PC-3 (cell line): Measurements from ENCODE around the gene DUSP28. TPM values are rescaled to one million over a fixed set of nuclear protein-coding genes. Genes with fewer than 3 reads are reported as not detected.

Experiments used
- ATAC-seq: fragments of 200-7000 bp; cut with Tn5 transposase; 2 replicates; pipeline ENCODE4 v1.9.1; 2020; ENCODE audit warnings: mild to moderate bottlenecking, moderate library complexity
- BruUV-seq: library from RNA; stranded (reverse); fragments of 400-500 nt; replicated peaks from 2 replicates; lab custom pipeline; 2021; lab: Mats Ljungman, UMichigan
- CTCF ChIA-PET: fragments of 300-600 bp; sonication (Branson Sonifier 250); formaldehyde crosslinking; loops from one replicate; lab custom pipeline; 2022; ENCODE audit warnings: antibody characterized with exemption; lab: Charles Lee
- POLR2A ChIA-PET: fragments of 300-600 bp; sonication (Branson Sonifier 250); formaldehyde crosslinking; loops from one replicate; lab custom pipeline; 2022; ENCODE audit warnings: antibody characterized with exemption; ENCODE audit not compliant: unreplicated experiment; lab: Charles Lee
- DNase-seq: peaks from one replicate; pipeline ENCODE4 v3.0.0-alpha.2; 2015
- H2AFZ ChIP-seq: fragments of 300-600 bp; sonication (generic); 2 replicates; pipeline ENCODE4 v1.6.0; 2016; ENCODE audit warnings: antibody characterized with exemption, low read length
- H3F3A ChIP-seq: fragments of 300-600 bp; sonication (generic); one replicate; pipeline ENCODE4 v1.6.0; 2017; ENCODE audit warnings: antibody characterized with exemption, low read length, control low read depth, mild to moderate bottlenecking; ENCODE audit not compliant: unreplicated experiment
- H3K27ac ChIP-seq: fragments of 300-600 bp; sonication (generic); 2 replicates; pipeline ENCODE4 v1.5.1; 2016; ENCODE audit warnings: mild to moderate bottlenecking, low read length
- H3K27me3 ChIP-seq: fragments of 300-600 bp; sonication (generic); 2 replicates; pipeline ENCODE4 v1.6.1; 2016; ENCODE audit warnings: low read length, mixed read lengths
- H3K36me3 ChIP-seq: fragments of 300-600 bp; sonication (generic); 2 replicates; pipeline ENCODE4 v1.6.1; 2016; ENCODE audit warnings: low read depth, mixed run types, low read length, mixed read lengths
- H3K4me1 ChIP-seq: fragments of 300-600 bp; sonication (generic); 2 replicates; pipeline ENCODE4 v1.5.1; 2016; ENCODE audit warnings: low read length; ENCODE audit not compliant: insufficient read depth
- H3K4me2 ChIP-seq: fragments of 300-600 bp; sonication (generic); 2 replicates; pipeline ENCODE4 v1.6.0; 2016; ENCODE audit warnings: low read length
- H3K4me3 ChIP-seq: fragments of 300-600 bp; sonication (generic); 2 replicates; pipeline ENCODE4 v1.5.1; 2016; ENCODE audit warnings: mild to moderate bottlenecking, low read length, mixed read lengths
- H3K79me2 ChIP-seq: fragments of 300-600 bp; sonication (generic); 2 replicates; pipeline ENCODE4 v1.6.1; 2017; ENCODE audit warnings: low read length, mixed read lengths
- H3K9ac ChIP-seq: fragments of 300-600 bp; sonication (generic); 2 replicates; pipeline ENCODE4 v1.6.0; 2016; ENCODE audit warnings: mild to moderate bottlenecking, low read length
- H3K9me2 ChIP-seq: fragments of 300-600 bp; sonication (generic); replicated peaks from 2 replicates; pipeline ENCODE4 v1.6.1; 2016; ENCODE audit warnings: mixed run types, low read length, mixed read lengths
- H3K9me3 ChIP-seq: fragments of 300-600 bp; sonication (generic); 2 replicates; pipeline ENCODE4 v1.6.1; 2016; ENCODE audit warnings: low read length, mixed read lengths
- H4K20me1 ChIP-seq: fragments of 300-600 bp; sonication (generic); 2 replicates; pipeline ENCODE4 v1.6.1; 2016; ENCODE audit warnings: low read length, mixed read lengths
- EZH2 ChIP-seq: fragments of 300-600 bp; sonication (generic); IDR thresholded peaks from one replicate; pipeline ENCODE4 v1.6.1; 2017; ENCODE audit warnings: antibody characterized with exemption, mild to moderate bottlenecking, low read length; ENCODE audit not compliant: unreplicated experiment
- EZH2phosphoT487 ChIP-seq: fragments of 300-600 bp; sonication (generic); IDR thresholded peaks from 2 replicates; pipeline ENCODE4 v1.6.1; 2018; ENCODE audit warnings: mild to moderate bottlenecking, antibody characterized with exemption, low read length, borderline replicate concordance
- intact Hi-C: fragments of 100-400 bp; cut with micrococcal nuclease; formaldehyde crosslinking; loops from 2 replicates; pipeline ENCODE4 v1.9.0; 2023
- total RNA-seq: library from RNA; depleted of rRNA; stranded (reverse); fragments of >200 nt; gene quantifications from 2 replicates; pipeline ENCODE4 v1.2.3, GENCODE V29; 2014
- TF ChIP-seq, protein P1 (sequence below): fragments of 300-600 bp; sonication (generic); conservative IDR thresholded peaks from 2 replicates; pipeline ENCODE4 v1.5.1; 2017; ENCODE audit warnings: antibody characterized with exemption, low read depth, mild to moderate bottlenecking, low read length

Gene DUSP28
- total RNA-seq, 1 experiment from 2014 or later: 8.3 TPM

GRCh38 chr2:240591226-240591625 lies 31.1 kb downstream of the DUSP28 start:
- CTCF ChIA-PET: no interaction called here
- Histone ChIP-seq H3K4me3 (no peak overlapping the region), H2AFZ (no peak overlapping the region), H3K79me2 (peaks cover 57% of the 10 kb centered on the region), H3K27me3 (no peaks in the 10 kb centered on the region), H3K36me3 (no peaks in the 10 kb centered on the region), H3F3A (no peaks in the 10 kb centered on the region), H3K9me2 (no peaks in the 10 kb centered on the region), H3K9ac (no peak overlapping the region), H3K9me3 (no peaks in the 10 kb centered on the region), H3K27ac (no peak overlapping the region), H4K20me1 (peaks cover 8% of the 10 kb centered on the region; the same call in 1 of the 2 replicates), H3K4me2 (no peak overlapping the region), H3K4me1 (peaks cover 11% of the 10 kb centered on the region; the same call in 1 of the 2 replicates)
- intact Hi-C loops: no loop called here
- POLR2A ChIA-PET: no interaction called here
- no peak for DNase-seq
- BruUV-seq: no TSS peak
- ATAC-seq: no peak
- TF ChIP-seq EZH2 (no peak), EZH2phosphoT487 (no peak)
- TF ChIP-seq, protein P1, sequence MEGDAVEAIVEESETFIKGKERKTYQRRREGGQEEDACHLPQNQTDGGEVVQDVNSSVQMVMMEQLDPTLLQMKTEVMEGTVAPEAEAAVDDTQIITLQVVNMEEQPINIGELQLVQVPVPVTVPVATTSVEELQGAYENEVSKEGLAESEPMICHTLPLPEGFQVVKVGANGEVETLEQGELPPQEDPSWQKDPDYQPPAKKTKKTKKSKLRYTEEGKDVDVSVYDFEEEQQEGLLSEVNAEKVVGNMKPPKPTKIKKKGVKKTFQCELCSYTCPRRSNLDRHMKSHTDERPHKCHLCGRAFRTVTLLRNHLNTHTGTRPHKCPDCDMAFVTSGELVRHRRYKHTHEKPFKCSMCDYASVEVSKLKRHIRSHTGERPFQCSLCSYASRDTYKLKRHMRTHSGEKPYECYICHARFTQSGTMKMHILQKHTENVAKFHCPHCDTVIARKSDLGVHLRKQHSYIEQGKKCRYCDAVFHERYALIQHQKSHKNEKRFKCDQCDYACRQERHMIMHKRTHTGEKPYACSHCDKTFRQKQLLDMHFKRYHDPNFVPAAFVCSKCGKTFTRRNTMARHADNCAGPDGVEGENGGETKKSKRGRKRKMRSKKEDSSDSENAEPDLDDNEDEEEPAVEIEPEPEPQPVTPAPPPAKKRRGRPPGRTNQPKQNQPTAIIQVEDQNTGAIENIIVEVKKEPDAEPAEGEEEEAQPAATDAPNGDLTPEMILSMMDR: no peak

- CTCF ChIA-PET: no interaction called here
- peaks cover 57% of the 10 kb centered on the region for H3K79me2 ChIP-seq
- no TSS peak for BruUV-seq
- H3K9ac ChIP-seq: no peak overlapping the region
- no peaks in the 10 kb centered on the region for H3F3A ChIP-seq
- H3K36me3 ChIP-seq: no peaks in the 10 kb centered on the region
- DNase-seq (no peak), ATAC-seq (no peak)
- no peak overlapping the region for H3K4me3 ChIP-seq
- no peaks in the 10 kb centered on the region for H3K9me3 ChIP-seq
- intact Hi-C loops: no loop called here
- POLR2A ChIA-PET: no interaction called here
- H4K20me1 ChIP-seq: peaks cover 8% of the 10 kb centered on the region; the same call in 1 of the 2 replicates
- no peaks in the 10 kb centered on the region for H3K27me3 ChIP-seq
- peaks cover 11% of the 10 kb centered on the region; the same call in 1 of the 2 replicates for H3K4me1 ChIP-seq
- H3K4me2 ChIP-seq: no peak overlapping the region
- no peaks in the 10 kb centered on the region for H3K9me2 ChIP-seq
- no peak overlapping the region for H2AFZ ChIP-seq
- no peak overlapping the region for H3K27ac ChIP-seq
- TF ChIP-seq EZH2: no peak
- no peak for TF ChIP-seq EZH2phosphoT487
- TF ChIP-seq, protein P1: no peak
Observed at GRCh38 chr2:240591784-240592183, 31.6 kb downstream of the DUSP28 start.

DNA sequence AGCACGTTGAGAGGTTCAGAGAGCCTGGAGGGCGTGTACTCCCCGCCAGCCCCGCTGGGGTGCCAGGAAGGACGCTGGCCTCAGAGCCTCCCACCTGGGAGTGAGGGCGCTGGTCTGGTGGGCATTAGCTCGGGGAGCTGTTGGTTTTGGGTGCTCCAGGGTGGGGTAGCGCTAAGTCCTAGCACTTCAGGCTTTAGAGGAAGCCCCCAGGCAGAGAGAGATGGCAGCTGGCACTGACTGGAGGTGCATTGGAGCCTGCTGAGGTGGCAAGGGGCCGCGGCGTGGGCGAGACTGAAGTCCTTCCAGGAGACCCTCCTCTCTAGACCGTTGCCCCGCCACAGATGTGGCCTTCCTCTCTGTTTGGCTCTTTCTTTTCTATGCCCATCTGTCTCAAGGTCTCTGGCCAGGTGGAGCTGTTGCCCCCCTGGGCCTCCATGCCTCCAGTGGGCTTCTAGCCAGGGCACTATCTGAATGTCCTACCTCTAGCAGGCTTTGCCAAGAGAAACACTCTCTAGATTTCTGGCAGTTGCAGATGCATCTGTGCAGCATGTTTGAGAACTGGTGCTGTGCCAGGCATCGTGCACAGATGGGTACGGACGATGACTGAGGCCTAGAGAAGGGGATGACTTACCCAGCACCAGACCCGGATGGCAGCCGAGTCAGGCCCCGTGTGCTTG lies 33.0 kb downstream of the DUSP28 start:
- POLR2A ChIA-PET: no interaction called here
- ATAC-seq: no peak

More for the DNA sequence above, 33.0 kb downstream of the DUSP28 start:
- BruUV-seq: no TSS peak
- H3K9me2 ChIP-seq: no peaks in the 10 kb centered on the region
- no peak overlapping the region for H3K4me2 ChIP-seq
- H3K9ac ChIP-seq: no peak overlapping the region
- no peaks in the 10 kb centered on the region for H3K36me3 ChIP-seq
- intact Hi-C loops: no loop called here
- no peaks in the 10 kb centered on the region for H3F3A ChIP-seq
- no peak overlapping the region for H2AFZ ChIP-seq
- peaks cover 44% of the 10 kb centered on the region for H3K79me2 ChIP-seq
- peaks cover 4% of the 10 kb centered on the region; the same call in 1 of the 2 replicates for H3K4me1 ChIP-seq
- CTCF ChIA-PET: no interaction called here
- DNase-seq: no peak
- H4K20me1 ChIP-seq: peaks cover 4% of the 10 kb centered on the region; the same call in 1 of the 2 replicates
- no peak overlapping the region for H3K27ac ChIP-seq
- TF ChIP-seq EZH2phosphoT487: no peak
- no peak for TF ChIP-seq EZH2
- TF ChIP-seq, protein P1: no peak
- H3K9me3 ChIP-seq: no peaks in the 10 kb centered on the region
- H3K27me3 ChIP-seq: no peaks in the 10 kb centered on the region
- no peak overlapping the region for H3K4me3 ChIP-seq
